ENCODE data around the gene SOCS1.

GRCh38 chr16:11295672-11296071 is 39.7 kb upstream of the SOCS1 start:
- TF ChIP-seq CTCF (conservative IDR thresholded peaks at IDR 0.05; ENCODE audit: low read depth, low read length) (no peak), POLR2A (IDR thresholded peaks at IDR 0.05; ENCODE audit: low read depth, low read length) (no peak)

Data from IMR-90 (cell line).